ENCODE results near the gene LSG1. TPM values are rescaled to one million over a fixed set of nuclear protein-coding genes. Genes with fewer than 3 reads are reported as not detected.
A peak's percentile ranks its signal among the peaks of the same experiment; 100 is the strongest.

Gene LSG1
- total and polyA plus RNA-seq, 2 of the 13 experiments (the other 11 are each of a cell fraction or from before 2014, with no cell fraction given), result 21.4 to 32.1 TPM

- TF ChIP-seq ZNF710 (CRISPR knock-in tag; IDR thresholded peaks at IDR 0.05; ENCODE audit: borderline replicate concordance) (peak; percentile 31; the same call in 1 of the 2 replicates), ZBTB38 (CRISPR knock-in tag; IDR thresholded peaks at IDR 0.05) (peak; percentile 72), ZBTB42 (CRISPR knock-in tag; IDR thresholded peaks at IDR 0.05) (no peak), GRHL1 (CRISPR knock-in tag; conservative IDR thresholded peaks at IDR 0.05) (no peak), ZXDC (CRISPR knock-in tag; IDR thresholded peaks at IDR 0.05) (no peak), ZHX1 (CRISPR knock-in tag; IDR thresholded peaks at IDR 0.05; ENCODE audit: low read depth) (peak; percentile 47; the same call in 1 of the 2 replicates), PRPF4 (IDR thresholded peaks at IDR 0.05; ENCODE audit: low read depth, low read length, poor library complexity, severe bottlenecking) (no peak), ATAD3A (CRISPR knock-in tag; IDR thresholded peaks at IDR 0.05) (no peak), ZNF296 (CRISPR knock-in tag; conservative IDR thresholded peaks at IDR 0.05) (no peak), ZMYM2 (CRISPR knock-in tag; IDR thresholded peaks at IDR 0.05) (no peak), KAT7 (CRISPR knock-in tag; IDR thresholded peaks at IDR 0.05; ENCODE audit: borderline replicate concordance) (no peak), GATAD2A (CRISPR knock-in tag; IDR thresholded peaks at IDR 0.05) (0 out of 2 replicates have a peak, but pooled peaks have one; percentile 54), ELF3 (CRISPR knock-in tag; IDR thresholded peaks at IDR 0.05) (peak; percentile 70), TEAD3 (CRISPR knock-in tag; optimal IDR thresholded peaks at IDR 0.05; ENCODE audit: borderline replicate concordance) (no peak)
- TF ChIP-seq, protein P1, sequence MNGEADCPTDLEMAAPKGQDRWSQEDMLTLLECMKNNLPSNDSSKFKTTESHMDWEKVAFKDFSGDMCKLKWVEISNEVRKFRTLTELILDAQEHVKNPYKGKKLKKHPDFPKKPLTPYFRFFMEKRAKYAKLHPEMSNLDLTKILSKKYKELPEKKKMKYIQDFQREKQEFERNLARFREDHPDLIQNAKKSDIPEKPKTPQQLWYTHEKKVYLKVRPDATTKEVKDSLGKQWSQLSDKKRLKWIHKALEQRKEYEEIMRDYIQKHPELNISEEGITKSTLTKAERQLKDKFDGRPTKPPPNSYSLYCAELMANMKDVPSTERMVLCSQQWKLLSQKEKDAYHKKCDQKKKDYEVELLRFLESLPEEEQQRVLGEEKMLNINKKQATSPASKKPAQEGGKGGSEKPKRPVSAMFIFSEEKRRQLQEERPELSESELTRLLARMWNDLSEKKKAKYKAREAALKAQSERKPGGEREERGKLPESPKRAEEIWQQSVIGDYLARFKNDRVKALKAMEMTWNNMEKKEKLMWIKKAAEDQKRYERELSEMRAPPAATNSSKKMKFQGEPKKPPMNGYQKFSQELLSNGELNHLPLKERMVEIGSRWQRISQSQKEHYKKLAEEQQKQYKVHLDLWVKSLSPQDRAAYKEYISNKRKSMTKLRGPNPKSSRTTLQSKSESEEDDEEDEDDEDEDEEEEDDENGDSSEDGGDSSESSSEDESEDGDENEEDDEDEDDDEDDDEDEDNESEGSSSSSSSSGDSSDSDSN (CRISPR knock-in tag; IDR thresholded peaks at IDR 0.05), result peak; percentile 94
- TF ChIP-seq, protein P2, sequence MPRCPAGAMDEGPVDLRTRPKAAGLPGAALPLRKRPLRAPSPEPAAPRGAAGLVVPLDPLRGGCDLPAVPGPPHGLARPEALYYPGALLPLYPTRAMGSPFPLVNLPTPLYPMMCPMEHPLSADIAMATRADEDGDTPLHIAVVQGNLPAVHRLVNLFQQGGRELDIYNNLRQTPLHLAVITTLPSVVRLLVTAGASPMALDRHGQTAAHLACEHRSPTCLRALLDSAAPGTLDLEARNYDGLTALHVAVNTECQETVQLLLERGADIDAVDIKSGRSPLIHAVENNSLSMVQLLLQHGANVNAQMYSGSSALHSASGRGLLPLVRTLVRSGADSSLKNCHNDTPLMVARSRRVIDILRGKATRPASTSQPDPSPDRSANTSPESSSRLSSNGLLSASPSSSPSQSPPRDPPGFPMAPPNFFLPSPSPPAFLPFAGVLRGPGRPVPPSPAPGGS (CRISPR knock-in tag; IDR thresholded peaks at IDR 0.05), result no peak
Observed at GRCh38 chr3:194633349-194634004, 38.5 kb downstream of the LSG1 start, which contains the start of gene TMEM44 (continued).

All from HepG2 (cell line).